Body of pancreas (tissue), 4 donors: ENCODE data around the gene NVL. TPM values are rescaled to one million over a fixed set of nuclear protein-coding genes. Genes with fewer than 3 reads are reported as not detected.

ENCODE experiments used
- ATAC-seq: fragments of 150-250 bp; one replicate; pipeline ENCODE4 v1.9.1; 2016
- DNase-seq, 4 donors: peaks; one replicate each; pipeline ENCODE4 v3.0.0-alpha.2; 2019
- H3K27ac ChIP-seq, 4 donors: fragments of 200-600 bp; sonication (generic); 1 replicate in 3 of 4; 2 replicates in 1 of 4; pipeline versions ENCODE4 v1.5.1 to v1.6.1; 2016 to 2019; ENCODE audit warnings: mild to moderate bottlenecking in 1 of 4, mixed read lengths in 1 of 4, moderate library complexity in 1 of 4
- H3K27me3 ChIP-seq, 2 donors: fragments of 200-600 bp; sonication (generic); one replicate each; pipeline ENCODE4 v1.6.0; 2016; ENCODE audit warnings: mild to moderate bottlenecking in 1 of 2
- H3K36me3 ChIP-seq, 2 donors: fragments of 200-600 bp; sonication (generic); replicated peaks in 1 of 2; 2 replicates each; pipeline ENCODE4 v1.5.1; 2016; ENCODE audit warnings: low read depth in 2 of 2; ENCODE audit not compliant: insufficient read depth in 1 of 2
- H3K4me1 ChIP-seq: fragments of 200-600 bp; sonication (generic); one replicate; pipeline ENCODE4 v1.6.0; 2016
- H3K4me3 ChIP-seq, 2 donors: fragments of 200-600 bp; sonication (generic); 1 replicate in 1 of 2; 2 replicates in 1 of 2; pipeline ENCODE4 v1.5.1; 2016 to 2019
- H3K9me3 ChIP-seq, 3 donors: fragments of 200-600 bp; sonication (generic); 1 replicate in 2 of 3; 2 replicates in 1 of 3; pipeline ENCODE4 v1.5.1; 2016
- CTCF ChIP-seq, 7 experiments: fragments of 450-650 bp in 4 of 7; fragments of 200-600 bp in 3 of 7; sonication (generic) in 3 of 7; IDR thresholded peaks; one replicate each; pipeline ENCODE4 v1.5.1; 2016 to 2019; ENCODE audit warnings: antibody characterized with exemption in 7 of 7
- POLR2A ChIP-seq, 3 donors: fragments of 450-650 bp; IDR thresholded peaks; one replicate each; pipeline ENCODE4 v1.6.1; 2016; ENCODE audit warnings: antibody characterized with exemption in 3 of 3, mild to moderate bottlenecking in 2 of 3
- WGBS, 2 donors: methylation state at CpG; one replicate each; pipeline ENCODE4 v1.1.5; 2017; 5-methylcytosine and 5-hydroxymethylcytosine counted together
- intact Hi-C: fragments of 100-400 bp; cut with DNase I; formaldehyde crosslinking; loops from one replicate; pipeline ENCODE4 v1.15.1; 2023
- total RNA-seq, 2 donors: library from RNA; depleted of rRNA; stranded (reverse); fragments of >200 nt; gene quantifications; one replicate each; pipeline ENCODE4 v1.1.0, GENCODE V29; 2016

NVL gene
- total RNA-seq, 2 donors from 2014 or later: 24.6 to 31.0 TPM

- Histone ChIP-seq H3K36me3 (peaks cover 19 to 25% of the 10 kb centered on the region in 2 donors), H3K27me3 (no peaks in the 10 kb centered on the region), H3K4me3 (no peak overlapping the region), H3K27ac (no peak overlapping the region), H3K4me1 (no peaks in the 10 kb centered on the region), H3K9me3 (no peaks in the 10 kb centered on the region)
- WGBS, 2 donors: 88% methylated on average over 8 of the region's 8 CpGs
- intact Hi-C loops: no loop called here
- no peak for DNase-seq
- ATAC-seq: no peak
- TF ChIP-seq CTCF (IDR thresholded peaks at IDR 0.05): no peak
- TF ChIP-seq POLR2A (IDR thresholded peaks at IDR 0.05): no peak
Measured at GRCh38 chr1:224298346-224299330, 31.3 kb downstream of the NVL start.

- Histone ChIP-seq H3K4me3 (no peak overlapping the region), H3K36me3 (peaks cover 18 to 24% of the 10 kb centered on the region in 2 donors), H3K27ac (no peak overlapping the region), H3K4me1 (no peaks in the 10 kb centered on the region), H3K27me3 (no peaks in the 10 kb centered on the region), H3K9me3 (no peaks in the 10 kb centered on the region)
- ATAC-seq: no peak
- WGBS, 2 donors: 73 to 85% methylated on average over 1 of the region's 1 CpG
- intact Hi-C loops: no loop called here
- TF ChIP-seq CTCF (IDR thresholded peaks at IDR 0.05) (no peak), POLR2A (IDR thresholded peaks at IDR 0.05) (no peak)
- DNase-seq: no peak
Measured at GRCh38 chr1:224294775-224295174, 35.2 kb downstream of the NVL start.

GRCh38 chr1:224292419-224292818 is 37.6 kb downstream of the NVL start:
- Histone ChIP-seq H3K9me3 (no peaks in the 10 kb centered on the region), H3K27ac (no peak overlapping the region), H3K27me3 (no peaks in the 10 kb centered on the region), H3K4me1 (no peaks in the 10 kb centered on the region), H3K36me3 (peaks cover 22 to 23% of the 10 kb centered on the region in 2 donors), H3K4me3 (no peak overlapping the region)
- no peak for DNase-seq
- no peak for TF ChIP-seq POLR2A (IDR thresholded peaks at IDR 0.05)
- no peak for TF ChIP-seq CTCF (IDR thresholded peaks at IDR 0.05)
- intact Hi-C loops: no loop called here
- WGBS, 2 donors: 84 to 93% methylated on average over 3 of the region's 3 CpGs
- no peak for ATAC-seq

GRCh38 chr1:224289396-224289795 is 40.6 kb downstream of the NVL start:
- Histone ChIP-seq H3K4me3 (no peak overlapping the region), H3K4me1 (no peaks in the 10 kb centered on the region), H3K9me3 (no peaks in the 10 kb centered on the region), H3K36me3 (peaks cover 14 to 30% of the 10 kb centered on the region in 2 donors), H3K27ac (no peak overlapping the region), H3K27me3 (no peaks in the 10 kb centered on the region)
- DNase-seq: no peak
- 82 to 100% methylated on average over 1 of the region's 1 CpG for WGBS, 2 donors
- TF ChIP-seq CTCF (IDR thresholded peaks at IDR 0.05) (no peak), POLR2A (IDR thresholded peaks at IDR 0.05) (no peak)
- intact Hi-C loops: no loop called here
- ATAC-seq: no peak
